ENCODE measurements around the gene BMPR2. TPM values are rescaled to one million over a fixed set of nuclear protein-coding genes. Genes with fewer than 3 reads are reported as not detected.

The BMPR2 gene
- total and polyA plus RNA-seq, 4 experiments from 2014 or later: 2.3 to 20.8 (median 11.5) TPM

DNA sequence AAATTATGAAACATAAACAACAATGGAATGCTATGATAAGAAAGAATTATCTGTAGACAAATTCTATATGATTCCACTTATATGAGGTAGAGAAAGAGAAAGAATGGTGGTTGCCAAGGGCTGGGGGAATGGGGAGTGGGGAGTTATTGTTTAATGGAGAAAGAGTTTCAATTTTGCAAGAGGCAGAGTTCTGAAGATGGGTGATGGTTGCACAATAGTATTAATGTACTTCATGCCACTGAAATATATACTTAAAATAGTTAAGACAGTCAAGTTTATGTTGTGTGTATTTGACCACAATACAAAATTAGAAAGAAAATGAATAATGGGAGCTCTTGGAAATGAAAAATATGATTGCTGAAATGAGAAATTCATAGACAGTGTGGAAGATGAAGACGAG lies 236.0 kb downstream of the BMPR2 start:
- Histone ChIP-seq H3K27me3 (ENCODE audit: insufficient read depth, low read length) (no peaks in the 10 kb centered on the region), H3K36me3 (ENCODE audit: insufficient read depth, low read length) (no peaks in the 10 kb centered on the region), H3K9me3 (ENCODE audit: control insufficient read depth in 1 of 2, low read length in 2 of 2) (no peaks in the 10 kb centered on the region), H3K4me3 (ENCODE audit: low read length in 2 of 2) (no peak overlapping the region), H3K4me1 (ENCODE audit: insufficient read depth, low read length) (no peaks in the 10 kb centered on the region), H3K27ac (ENCODE audit: low read depth, low read length) (no peak overlapping the region)
- H3K27me3 Mint-ChIP-seq: no peaks in the 10 kb centered on the region
- DNase-seq: no peak
- no peak overlapping the region for H3K27ac Mint-ChIP-seq
- H3K4me1 Mint-ChIP-seq: no peaks in the 10 kb centered on the region
- no peaks in the 10 kb centered on the region for H3K36me3 Mint-ChIP-seq
- intact Hi-C loops (cut with micrococcal nuclease): no loop called here
- H3K9me3 Mint-ChIP-seq: no peaks in the 10 kb centered on the region
- no peak overlapping the region for H3K4me3 Mint-ChIP-seq
- POLR2A ChIA-PET (ENCODE audit: partially characterized antibody): no interaction called here
- CTCF ChIA-PET (ENCODE audit: partially characterized antibody): no interaction called here

DNA sequence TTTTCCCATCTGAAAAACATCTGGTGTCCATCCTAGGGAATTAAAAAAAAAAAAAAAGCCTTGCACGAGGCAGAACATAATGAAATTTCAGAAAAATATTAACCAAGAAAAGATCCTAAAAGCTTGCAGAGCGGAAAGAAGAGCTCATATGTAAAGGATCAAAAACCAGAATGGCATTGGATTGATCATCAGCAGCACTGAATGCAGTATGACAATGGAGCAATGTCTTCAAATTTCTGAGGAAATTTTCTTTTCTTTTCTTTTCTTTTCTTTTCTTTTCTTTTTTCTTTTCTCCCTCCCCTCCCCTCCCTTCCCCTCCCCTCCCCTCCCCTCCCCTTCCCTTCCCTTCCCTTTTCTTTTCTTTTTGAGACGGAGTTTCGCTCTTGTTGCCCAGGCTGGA lies 237.4 kb downstream of the BMPR2 start:
- intact Hi-C loops (cut with micrococcal nuclease): no loop called here
- Histone ChIP-seq H3K27me3 (ENCODE audit: insufficient read depth, low read length) (no peaks in the 10 kb centered on the region), H3K27ac (ENCODE audit: low read depth, low read length) (no peak overlapping the region), H3K4me3 (ENCODE audit: low read length in 2 of 2) (no peak overlapping the region), H3K4me1 (ENCODE audit: insufficient read depth, low read length) (no peaks in the 10 kb centered on the region), H3K9me3 (ENCODE audit: control insufficient read depth in 1 of 2, low read length in 2 of 2) (no peaks in the 10 kb centered on the region), H3K36me3 (ENCODE audit: insufficient read depth, low read length) (no peaks in the 10 kb centered on the region)
- no peak for DNase-seq
- H3K27me3 Mint-ChIP-seq: no peaks in the 10 kb centered on the region
- no peak overlapping the region for H3K4me3 Mint-ChIP-seq
- ChIA-PET CTCF (ENCODE audit: partially characterized antibody) (interaction anchor here (0.7 kb wide), 1 partner anchor 399 kb away, joined by 3 read pairs; no protein-coding TSS in a partner anchor), POLR2A (ENCODE audit: partially characterized antibody) (interaction anchor here (0.6 kb wide), 1 partner anchor 752 kb away, joined by 4 read pairs; no protein-coding TSS in a partner anchor)
- no peaks in the 10 kb centered on the region for H3K9me3 Mint-ChIP-seq
- no peaks in the 10 kb centered on the region for H3K36me3 Mint-ChIP-seq
- H3K27ac Mint-ChIP-seq: no peak overlapping the region
- no peaks in the 10 kb centered on the region for H3K4me1 Mint-ChIP-seq

Other genes starting within 250 kb of the BMPR2 start
- 10 to 100 TPM; 53.2 to 53.5 TPM for gene SUMO1, start 137.7 kb upstream of the BMPR2 start, total RNA-seq
- gene SUMO1, start 137.7 kb upstream of the BMPR2 start, polyA plus RNA-seq: 100 to 1,000 TPM; 143 to 262 TPM
- gene NOP58, start 110.6 kb upstream of the BMPR2 start, total RNA-seq: 100 to 1,000 TPM; 114 to 123 TPM
- gene NOP58, start 110.6 kb upstream of the BMPR2 start, polyA plus RNA-seq: 100 to 1,000 TPM in 1 of 2 donors, 10 to 100 TPM in 1; 90.6 to 102 TPM